HG02981 (cell line): ENCODE measurements around the gene ONECUT3.

Source experiments
- ATAC-seq: cut with Tn5 transposase; IDR thresholded peaks from one replicate; pipeline ENCODE4 v1.9.1; 2021; ENCODE audit warnings: mild to moderate bottlenecking, moderate library complexity; ENCODE audit not compliant: unreplicated experiment

Gene ONECUT3

GRCh38 chr19:1739960-1740629 lies 13.2 kb upstream of the ONECUT3 start:
- ATAC-seq = no peak

GRCh38 chr19:1742989-1743696 lies 10.2 kb upstream of the ONECUT3 start:
- ATAC-seq = no peak

- no peak for ATAC-seq
These were observed 9.1 kb upstream of the ONECUT3 start for GRCh38 chr19:1744133-1744665.

- no peak for ATAC-seq
These were observed 8.3 kb upstream of the ONECUT3 start for GRCh38 chr19:1744822-1745563.

- no peak for ATAC-seq
These were observed 7.7 kb upstream of the ONECUT3 start for GRCh38 chr19:1745589-1746031.

- ATAC-seq = no peak
These were observed 6.7 kb upstream of the ONECUT3 start for GRCh38 chr19:1746401-1747284.

- ATAC-seq = no peak
These were observed 5.8 kb upstream of the ONECUT3 start for GRCh38 chr19:1747285-1748114.

GRCh38 chr19:1748115-1748872 lies 5.0 kb upstream of the ONECUT3 start:
- no peak for ATAC-seq

GRCh38 chr19:1748873-1749341 lies 4.4 kb upstream of the ONECUT3 start:
- no peak for ATAC-seq

- ATAC-seq = no peak
These were observed 3.6 kb upstream of the ONECUT3 start for GRCh38 chr19:1749373-1750342.

- ATAC-seq = no peak
These were observed 2.8 kb upstream of the ONECUT3 start for GRCh38 chr19:1750343-1751021.

- no peak for ATAC-seq
These were observed 1.8 kb upstream of the ONECUT3 start for GRCh38 chr19:1751367-1752008.

- ATAC-seq = no peak
These were observed 1.1 kb upstream of the ONECUT3 start for GRCh38 chr19:1752009-1752756.

GRCh38 chr19:1754018-1754635 lies 821 bp downstream of the ONECUT3 start:
- ATAC-seq = no peak

GRCh38 chr19:1754636-1755466 lies 1.5 kb downstream of the ONECUT3 start:
- no peak for ATAC-seq
